Left kidney (tissue), 2 donors: ENCODE results near the gene HECTD1. TPM values are rescaled to one million over a fixed set of nuclear protein-coding genes. Genes with fewer than 3 reads are reported as not detected.
"Not testable (repeated sequence)": the region's sequence is repeated elsewhere in the genome, so short reads cannot be mapped to it uniquely, and the experiment has no call there.

Experiments
- DNase-seq: peaks from one replicate; pipeline ENCODE4 v3.0.0-alpha.2; 2013
- polyA plus RNA-seq: library from polyadenylated mRNA; unstranded; fragments of 120-200 nt; gene quantifications from one replicate; pipeline ENCODE4 v1.2.1, GENCODE V29; 2013; ENCODE audit not compliant: insufficient read length

HECTD1 gene
- polyA plus RNA-seq, 1 donor: 219 TPM

DNA sequence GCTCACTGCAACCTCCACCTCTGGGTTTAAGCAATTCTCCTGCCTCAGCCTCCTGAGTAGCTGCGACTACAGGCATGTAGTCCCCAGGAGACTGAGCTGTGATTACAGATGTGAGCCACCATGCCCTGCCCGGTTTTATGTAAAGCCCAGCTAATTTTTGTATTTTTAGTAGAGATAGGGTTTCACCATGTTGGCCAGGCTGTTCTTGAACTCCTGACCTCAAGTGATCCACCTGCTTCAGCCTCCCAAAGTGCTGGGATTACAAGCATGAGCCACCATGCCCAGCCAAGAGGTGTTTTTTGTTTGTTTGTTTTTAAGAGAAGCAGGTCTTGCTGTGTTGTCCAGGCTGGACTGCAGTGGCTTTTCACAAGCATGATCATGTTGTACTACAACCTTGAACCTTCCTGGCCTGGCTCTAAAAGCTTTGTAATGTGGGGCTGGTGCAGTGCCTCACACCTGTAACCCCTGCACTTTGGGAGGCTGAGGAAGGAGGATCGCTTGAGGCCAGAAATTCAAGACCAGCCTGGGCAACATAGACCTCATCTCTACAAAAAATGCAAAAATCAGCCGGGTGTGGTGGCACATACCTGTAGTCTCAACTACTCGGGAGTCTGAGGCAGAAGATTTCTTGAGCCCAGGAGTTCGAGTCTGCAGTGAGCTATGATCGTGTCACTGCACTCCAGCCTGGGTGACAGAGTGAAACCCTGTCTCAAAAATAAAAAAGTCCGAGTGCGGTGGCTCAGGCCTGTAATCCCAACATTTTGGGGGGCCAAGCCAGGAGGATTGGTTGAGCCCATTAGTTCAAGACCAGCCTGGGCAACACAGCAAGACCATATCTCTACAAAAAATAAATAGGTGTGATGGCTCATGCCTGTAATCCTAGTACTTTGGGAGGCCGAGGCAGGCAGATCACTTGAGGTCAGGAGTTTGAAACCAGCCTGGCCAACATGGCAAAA, 113.4 kb downstream of the HECTD1 start:
- DNase-seq: not testable (repeated sequence)

DNA sequence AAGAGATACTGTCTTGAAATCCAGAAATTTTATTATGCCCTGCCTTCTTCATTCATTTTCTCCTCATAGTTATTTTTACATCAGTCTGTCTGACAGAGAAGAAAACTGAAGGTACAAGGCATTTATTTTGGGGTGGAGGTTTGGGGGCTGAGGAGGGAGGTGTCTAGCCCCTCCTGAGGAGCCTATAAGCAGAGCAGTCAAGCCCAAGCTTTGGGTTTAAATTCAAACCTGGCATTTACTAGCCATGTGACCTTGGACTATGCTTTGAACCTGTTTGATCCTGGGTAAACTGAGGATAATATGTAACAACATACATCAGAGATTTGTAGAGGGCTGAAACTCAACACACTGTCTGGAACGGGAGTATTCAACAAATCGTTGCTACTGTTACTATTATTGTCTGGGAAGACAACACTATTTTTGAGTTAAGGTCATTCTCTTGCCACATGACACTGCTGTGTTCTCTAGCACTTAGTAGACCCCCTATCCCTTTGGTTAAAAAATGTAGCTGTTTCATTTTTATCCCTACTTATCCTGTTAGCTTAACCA, 115.4 kb downstream of the HECTD1 start:
- no peak for DNase-seq

DNA sequence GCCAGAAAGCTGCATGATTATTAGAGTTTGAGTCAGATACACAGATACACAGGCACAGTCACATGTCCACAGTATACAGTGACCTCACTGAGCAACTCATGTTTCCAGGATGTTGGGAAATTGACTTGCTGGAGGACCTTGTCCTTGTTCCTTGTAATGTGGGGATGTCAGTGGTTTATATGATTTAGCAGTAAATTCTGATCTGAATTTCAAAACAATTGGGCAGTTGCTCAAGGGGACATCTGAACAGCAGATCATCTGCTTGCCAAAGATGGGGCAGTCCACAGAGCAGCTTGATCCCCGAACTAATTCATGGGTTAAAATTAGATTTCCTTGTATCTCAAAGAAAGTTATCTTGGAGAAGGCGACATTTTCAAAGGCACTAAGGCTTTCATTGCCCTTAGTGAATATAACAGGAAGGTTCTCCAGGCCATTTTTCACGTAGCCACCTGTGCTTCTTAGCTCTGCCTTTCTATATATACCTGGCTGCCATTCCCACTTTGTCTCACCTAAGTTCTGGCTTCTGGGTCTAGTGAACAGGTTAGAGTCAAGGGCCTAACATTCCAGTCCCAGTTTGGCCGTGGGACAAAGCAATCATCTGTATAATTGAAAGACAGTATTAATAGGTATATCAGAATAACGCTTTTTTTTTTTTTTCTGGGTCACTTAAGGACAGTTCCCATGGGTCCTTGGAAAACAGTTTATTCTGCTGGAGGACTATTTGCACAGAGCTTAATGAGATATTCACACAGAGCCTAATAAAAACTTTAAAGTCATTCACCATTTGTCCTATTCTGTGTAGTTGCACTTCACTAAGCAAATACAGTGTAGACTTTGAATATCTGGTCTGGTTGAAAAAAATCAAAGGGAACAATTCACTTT, 116.5 kb downstream of the HECTD1 start:
- no peak for DNase-seq

DNA sequence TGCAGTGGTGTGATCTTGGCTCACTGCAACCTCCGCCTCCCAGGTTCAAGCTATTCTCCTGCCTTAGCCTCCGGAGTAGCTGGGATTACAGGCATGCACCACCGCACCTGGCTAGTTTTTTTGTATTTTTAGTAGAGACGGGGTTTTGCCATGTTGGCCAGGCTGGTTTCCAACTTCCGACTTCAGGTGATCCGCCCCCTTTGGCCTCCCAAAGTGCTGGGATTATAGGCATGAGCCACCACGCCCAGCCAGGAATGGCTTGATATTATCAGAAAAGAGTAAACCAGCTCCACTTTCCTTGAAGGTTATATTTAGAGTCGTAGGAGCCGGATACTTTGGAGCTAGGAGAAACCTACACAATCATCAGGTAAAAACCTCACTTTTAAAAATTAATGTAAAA, 121.1 kb downstream of the HECTD1 start:
- not testable (repeated sequence) for DNase-seq

DNA sequence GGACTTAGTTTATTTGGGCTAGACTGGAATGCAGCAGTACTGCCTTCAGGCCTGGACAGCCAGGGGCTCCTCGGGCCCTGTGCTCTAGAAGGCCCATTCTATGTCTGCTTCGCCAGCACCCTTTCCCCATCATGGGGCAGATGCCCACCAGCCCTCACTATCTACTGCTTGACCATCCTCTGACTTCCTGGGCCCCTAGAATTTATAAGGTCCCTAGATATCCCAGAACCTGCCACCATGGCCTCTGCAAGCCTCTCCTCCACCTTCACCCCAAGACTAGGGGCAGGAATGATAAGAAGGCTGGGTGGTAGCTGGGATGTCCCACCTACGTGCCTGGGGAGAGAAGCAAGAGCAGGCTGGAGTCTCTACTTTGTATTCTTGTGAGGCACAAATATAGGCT, 122.6 kb downstream of the HECTD1 start:
- no peak for DNase-seq

DNA sequence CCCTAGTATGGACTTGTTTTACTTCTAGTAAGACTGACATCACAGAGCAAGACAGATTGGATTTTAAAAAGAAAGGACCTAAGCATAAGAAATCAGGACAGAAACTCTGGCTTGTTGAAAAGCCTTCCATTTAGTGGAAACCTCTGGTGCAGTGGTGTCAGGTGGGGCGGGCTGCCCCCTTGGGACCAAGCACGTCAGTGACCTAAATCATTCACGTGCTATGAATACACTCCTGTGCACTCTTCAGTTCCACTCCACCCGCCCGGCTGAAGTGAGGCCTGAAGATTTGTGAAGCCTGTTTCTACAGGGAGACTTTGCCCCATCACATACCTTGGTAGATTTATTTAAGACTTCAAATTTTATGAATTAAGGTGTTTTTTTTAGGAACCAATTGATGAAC, 123.2 kb downstream of the HECTD1 start:
- DNase-seq: no peak

DNA sequence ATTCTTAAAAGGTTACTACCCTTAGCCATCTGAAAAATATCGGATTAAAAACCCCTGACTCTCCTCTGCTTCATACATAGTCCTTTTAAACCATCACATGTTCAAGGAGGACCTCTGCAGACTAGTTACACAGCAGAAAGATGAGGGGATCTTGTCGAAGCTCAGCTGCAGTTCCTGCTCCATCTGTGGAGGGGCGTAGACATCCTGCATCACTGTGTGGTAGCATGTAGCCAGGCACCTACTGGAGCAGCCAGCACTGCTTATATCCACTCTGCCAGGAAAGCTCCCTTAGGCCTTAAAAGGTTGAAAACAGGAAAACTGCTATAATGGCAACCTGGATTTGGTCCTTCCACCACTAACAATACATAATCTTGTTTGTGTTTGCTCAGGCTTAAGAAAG, 123.8 kb downstream of the HECTD1 start:
- no peak for DNase-seq

DNA sequence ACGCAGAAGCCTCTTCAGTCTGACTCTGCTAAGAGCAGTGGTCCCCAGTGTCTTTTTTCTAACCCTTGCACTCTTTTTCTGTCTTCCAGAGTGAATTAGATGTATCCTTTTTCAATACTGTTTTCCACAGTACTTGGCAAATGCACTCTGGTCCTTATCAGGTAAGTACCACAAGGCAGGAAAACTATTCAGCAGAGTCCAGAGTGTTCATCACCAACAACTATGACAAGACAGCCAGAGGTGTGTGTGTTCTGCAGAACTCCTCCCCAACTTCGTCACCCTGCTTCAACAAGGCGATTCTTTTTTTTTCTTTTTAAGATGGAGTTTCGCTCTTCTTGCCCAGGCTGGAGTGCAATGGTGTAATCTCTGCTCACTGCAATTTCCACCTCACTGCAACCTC, 127.1 kb downstream of the HECTD1 start:
- no peak for DNase-seq

DNA sequence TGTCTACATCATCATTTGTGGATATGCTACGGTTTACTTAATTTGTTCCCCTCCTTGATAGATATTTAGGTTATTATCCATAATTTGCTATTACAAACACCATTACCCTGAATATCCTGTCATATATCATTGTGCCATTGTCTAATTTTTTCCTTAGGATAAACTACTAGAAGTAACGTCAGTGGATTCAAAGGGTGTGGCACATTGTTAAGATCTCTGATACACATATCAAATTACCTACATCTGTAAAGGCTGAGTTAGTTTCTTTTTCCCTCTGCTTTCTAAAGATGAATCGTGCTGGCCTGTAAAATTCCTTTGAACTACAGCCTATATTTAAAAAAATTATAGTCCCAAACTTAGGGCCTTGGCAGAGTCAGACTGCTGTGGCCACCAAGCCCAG, 127.5 kb downstream of the HECTD1 start:
- DNase-seq: no peak

DNA sequence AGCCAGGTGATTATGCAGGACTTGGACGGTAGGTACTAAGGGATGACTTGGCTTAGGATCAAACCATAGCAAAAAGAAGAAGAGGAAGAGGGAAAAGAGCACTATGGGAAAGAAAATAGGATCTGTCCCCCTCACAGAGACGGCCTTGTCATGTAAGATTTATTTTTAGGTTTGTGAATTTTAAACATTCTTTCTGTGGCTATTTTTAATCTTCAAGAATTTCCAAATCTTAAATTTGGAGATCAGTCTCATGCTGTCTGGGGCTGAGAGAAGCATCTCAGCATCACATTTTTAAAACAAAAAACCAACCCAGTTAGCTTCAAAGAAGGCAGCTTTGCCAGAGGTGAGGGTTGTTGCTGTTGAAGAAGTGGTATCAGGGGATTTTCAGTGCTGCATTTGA, 128.8 kb downstream of the HECTD1 start:
- DNase-seq: no peak

DNA sequence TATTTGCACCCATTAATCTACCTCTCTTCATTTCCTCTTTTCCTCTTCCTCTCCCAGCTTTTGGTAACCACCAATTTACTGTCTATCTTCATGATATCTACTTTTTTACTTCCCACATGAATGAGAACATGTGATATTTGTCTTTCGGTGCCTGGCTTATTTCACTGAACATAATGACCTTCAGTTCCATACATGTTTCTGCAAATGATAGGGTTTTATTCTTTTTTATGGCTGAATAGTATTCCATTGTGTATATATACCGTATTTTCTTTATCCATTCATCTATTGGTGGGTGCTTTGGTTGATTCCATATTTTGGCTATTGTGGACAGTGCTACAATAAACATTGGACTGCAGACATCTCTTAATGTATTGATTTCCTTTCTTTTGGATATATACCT, 132.4 kb downstream of the HECTD1 start:
- no peak for DNase-seq

DNA sequence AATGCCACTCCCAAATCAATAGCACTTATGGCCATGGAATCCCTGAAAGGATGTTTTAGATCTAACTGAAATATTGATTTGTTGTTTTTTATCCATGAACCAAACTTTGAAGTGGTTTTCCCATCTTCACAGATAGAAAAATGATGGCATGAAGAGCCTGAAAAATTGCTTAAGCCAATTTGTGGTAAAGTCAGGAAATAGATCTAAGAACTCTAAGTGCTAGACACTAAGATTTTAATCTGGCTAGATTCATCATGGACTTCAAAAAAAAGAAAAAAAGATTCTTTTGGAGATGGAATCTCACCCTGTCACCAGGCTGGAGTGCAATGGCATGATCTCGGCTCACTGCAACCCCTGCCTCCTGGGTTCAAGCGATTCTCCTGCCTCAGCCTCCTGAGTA, 136.4 kb downstream of the HECTD1 start:
- no peak for DNase-seq

DNA sequence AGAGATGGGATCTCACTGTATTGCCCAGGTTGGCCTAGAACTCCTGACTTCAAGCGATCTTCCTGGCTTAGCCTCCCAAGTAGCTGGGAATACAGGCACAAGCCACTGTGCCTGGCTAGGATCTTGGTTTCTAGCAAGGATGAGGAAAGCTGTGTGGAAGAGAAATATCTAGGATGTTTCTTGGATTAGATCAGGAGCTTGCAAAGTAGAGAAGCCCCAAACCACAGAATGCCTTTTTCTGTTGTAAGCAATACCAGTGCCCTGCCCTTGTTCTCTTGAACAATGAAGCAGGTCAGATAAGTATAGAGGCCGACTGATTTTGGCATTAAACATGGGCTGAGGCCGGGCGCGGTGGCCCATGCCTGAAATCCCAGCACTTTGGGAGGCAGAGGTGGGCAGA, 137.2 kb downstream of the HECTD1 start:
- no peak for DNase-seq

DNA sequence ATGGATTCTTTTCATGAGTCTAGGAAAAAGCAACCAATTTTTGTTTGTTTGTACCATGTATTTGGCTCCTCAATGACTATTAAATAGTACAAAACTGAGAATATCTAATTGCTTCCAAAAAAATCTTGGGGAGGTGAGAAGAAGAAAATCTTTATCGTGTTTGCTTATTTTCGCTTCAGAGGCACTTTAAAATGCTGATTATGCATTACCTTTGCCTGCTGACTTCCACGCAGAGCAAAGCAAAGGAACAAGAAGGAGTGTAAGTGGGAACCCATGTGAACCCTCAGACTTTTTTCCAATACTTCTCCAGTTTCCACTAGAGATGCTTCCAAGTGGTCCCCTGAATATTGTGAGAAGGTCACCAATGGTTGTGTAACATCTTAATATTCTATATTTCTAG, 138.2 kb downstream of the HECTD1 start:
- DNase-seq: no peak

DNA sequence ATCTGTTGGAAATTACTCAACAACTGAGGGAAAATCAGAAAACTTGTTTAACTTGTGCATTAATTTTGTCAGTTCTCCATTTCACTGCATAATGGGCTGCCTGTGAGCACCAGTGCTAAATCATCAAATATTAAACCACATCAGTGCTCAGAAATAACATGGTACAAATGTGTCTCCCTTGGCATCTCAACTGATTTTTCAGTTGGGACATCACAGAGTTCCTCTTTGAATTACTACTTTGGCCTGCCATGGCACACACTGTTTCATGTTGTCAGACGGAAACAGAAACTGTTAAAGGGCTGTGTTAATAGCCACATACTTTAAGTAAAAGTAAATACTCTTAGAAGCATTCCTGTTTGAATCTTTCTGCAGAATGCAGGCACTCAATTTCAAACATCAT, 139.4 kb downstream of the HECTD1 start:
- DNase-seq: no peak

DNA sequence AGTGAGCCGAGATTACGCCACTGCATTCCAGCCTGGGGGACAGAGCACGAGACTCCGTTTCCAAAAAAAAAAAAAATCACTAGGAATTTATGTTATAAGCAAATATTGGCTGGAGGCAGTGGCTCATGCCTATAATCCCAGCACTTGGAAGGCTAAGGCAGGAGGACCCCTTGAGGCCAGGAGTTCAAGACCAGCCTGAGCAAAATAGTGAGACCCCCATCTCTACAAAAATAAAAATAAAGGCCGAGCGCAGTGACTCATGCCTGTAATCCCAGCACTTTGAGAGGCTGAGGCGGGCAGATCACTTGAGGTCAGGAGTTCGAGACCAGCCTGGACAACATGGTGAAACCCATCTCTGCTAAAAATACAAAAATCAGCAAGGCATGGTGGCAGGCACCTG, 144.7 kb downstream of the HECTD1 start:
- DNase-seq: not testable (repeated sequence)

DNA sequence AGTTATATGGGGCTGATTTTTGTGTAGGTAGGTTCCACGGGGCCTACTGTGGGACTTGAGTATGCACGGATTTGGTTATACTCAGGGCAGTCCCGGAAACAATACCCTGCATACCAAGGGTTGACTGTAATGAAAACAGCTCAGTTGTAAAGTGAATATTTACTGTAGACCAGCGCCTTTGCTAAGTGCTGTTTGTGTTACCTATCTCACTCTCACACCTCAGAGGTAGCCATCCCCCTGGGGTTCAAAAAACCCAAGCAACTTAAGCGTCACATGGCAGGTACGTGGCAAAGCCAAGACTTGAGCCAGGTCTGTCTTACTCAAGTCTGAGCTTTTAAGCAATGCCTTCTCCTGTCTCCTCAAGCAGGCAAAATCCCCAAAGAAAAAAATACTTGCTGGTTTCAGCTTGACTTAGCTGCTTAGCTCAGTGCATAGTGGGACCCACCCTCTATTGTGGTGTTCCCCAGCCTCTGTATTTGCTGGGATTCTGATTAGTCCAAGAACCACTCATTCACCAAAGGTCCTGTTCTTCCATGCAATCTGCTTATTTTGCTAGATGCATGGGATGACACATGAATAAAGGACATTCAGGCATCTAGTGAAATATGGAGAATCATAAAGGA, 147.2 kb downstream of the HECTD1 start:
- no peak for DNase-seq

DNA sequence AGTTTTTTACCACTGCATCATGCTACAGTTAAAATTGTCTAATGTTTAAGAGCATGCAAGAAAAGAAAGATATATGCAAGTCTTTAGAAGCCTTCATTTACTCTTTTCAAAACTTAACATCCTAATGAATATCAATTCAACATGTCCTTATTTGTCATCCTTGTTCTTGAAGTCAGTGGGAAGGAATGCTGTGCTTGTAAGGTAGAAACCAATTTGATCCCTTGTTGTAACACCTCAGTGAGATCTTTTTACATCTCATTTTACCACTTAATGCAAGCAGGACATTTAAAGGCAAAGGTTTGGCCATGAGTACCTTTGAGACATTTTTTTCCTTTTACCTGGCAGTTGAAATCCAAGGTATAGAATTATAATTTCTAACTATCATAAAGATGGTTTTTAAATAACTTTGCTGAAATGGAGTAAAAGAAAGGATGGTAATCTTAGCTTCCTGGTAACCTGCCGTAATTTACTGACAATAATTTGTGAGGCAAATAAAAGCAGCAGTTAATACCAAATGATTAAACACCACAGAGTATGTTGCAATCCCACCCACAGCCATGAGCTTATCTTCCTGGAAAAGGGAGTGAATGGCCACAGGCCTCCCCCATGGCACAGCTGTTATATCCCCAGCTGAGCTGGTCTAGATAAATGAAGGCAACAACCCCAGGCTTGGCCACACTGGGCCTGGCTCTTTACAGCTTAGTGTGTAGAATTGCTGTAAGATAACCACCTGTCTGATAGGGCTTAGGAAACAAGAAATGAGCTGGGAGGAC, 148.3 kb downstream of the HECTD1 start:
- DNase-seq: no peak

DNA sequence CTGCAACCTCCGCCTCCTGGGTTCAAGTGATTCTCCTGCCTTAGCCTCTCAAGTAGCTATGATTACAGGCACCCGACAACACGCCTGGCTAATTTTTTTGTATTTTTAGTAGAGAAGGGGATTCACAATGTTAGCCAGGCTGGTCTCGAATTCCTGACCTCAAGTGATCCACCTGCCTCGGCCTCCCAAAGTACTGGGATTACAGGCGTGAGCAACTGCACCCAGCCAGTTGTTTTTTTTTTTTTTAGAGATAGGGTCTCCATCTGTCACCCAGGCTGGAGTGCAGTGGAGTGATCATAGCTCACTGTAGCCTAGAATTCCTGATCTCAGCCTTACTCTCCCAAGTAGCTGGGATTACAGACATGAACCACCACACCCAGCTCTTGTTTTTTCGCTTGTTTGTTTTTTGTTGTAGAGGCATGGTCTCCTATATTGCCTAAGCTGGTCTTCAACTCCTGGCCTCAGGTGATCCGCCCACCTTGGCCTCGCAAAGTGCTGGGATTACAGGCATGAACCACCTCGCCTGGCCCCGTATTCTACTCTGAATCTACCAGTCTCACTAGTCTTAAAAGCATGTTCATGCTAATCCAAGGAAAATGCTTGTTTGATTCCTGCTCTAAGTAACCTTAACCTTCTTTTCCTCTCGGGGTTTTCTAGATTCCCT, 149.8 kb downstream of the HECTD1 start:
- no peak for DNase-seq

DNA sequence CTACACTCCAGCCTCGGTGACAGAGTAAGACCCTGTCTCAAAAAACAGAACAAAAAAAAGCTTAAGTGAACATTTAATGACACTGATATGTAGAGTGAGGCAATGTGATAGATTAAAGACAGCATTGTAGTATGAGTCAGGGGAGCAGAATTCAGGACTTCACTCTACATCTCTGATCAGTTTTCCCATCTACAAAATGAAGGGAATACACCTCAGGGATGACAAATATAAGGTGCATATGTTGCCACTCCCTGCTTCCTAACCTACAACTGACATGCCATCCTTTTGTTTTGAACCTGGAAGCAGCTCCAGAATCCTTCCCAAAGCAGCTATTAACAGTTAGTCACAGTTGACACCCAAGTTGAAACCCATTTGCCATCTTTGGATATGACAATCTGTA, 150.6 kb downstream of the HECTD1 start:
- no peak for DNase-seq
